B cell (primary cell): ENCODE measurements around the gene MSGN1. TPM values are rescaled to one million over a fixed set of nuclear protein-coding genes. Genes with fewer than 3 reads are reported as not detected.

Experiments used
- ATAC-seq: fragments of 200-7000 bp; cut with Tn5 transposase; one replicate; pipeline ENCODE4 v1.10.0; 2021; ENCODE audit warnings: low read depth, mild to moderate bottlenecking, moderate number of reproducible peaks, moderate library complexity
- CTCF ChIA-PET: fragments of 350-600 bp; sonication (Branson Sonifier 250); formaldehyde crosslinking; loops from one replicate; lab custom pipeline; 2021; ENCODE audit warnings: antibody characterized with exemption, inconsistent platforms; lab: Charles Lee
- POLR2A ChIA-PET: fragments of 350-600 bp; sonication (Branson Sonifier 250); formaldehyde crosslinking; loops from one replicate; lab custom pipeline; 2021; ENCODE audit warnings: antibody characterized with exemption; lab: Charles Lee
- DNase-seq: peaks from one replicate; pipeline ENCODE4 v3.0.0; 2013
- H2AFZ ChIP-seq: 2 replicates; pipeline ENCODE4 v1.6.1; 2012; ENCODE audit warnings: mild to moderate bottlenecking, low read depth, low read length; ENCODE audit not compliant: insufficient read depth, poor library complexity, severe bottlenecking
- H3K27ac ChIP-seq, 2 donors: 1 replicate in 1 of 2; 2 replicates in 1 of 2; pipeline ENCODE4 v1.5.1; 2012 to 2013; ENCODE audit warnings: low read length in 2 of 2, mild to moderate bottlenecking in 2 of 2, moderate library complexity in 1 of 2
- H3K27me3 ChIP-seq, 4 experiments: fragments of 200-600 bp in 1 of 4; sonication (generic) in 1 of 4; replicated peaks in 1 of 4; 1 replicate in 2 of 4; 2 replicates in 2 of 4; pipeline versions ENCODE4 v1.6.1 to v1.7.0; 2013 to 2016; ENCODE audit warnings: low read length in 3 of 4, mild to moderate bottlenecking in 2 of 4, mixed read lengths in 1 of 4, moderate library complexity in 1 of 4; ENCODE audit not compliant: insufficient read depth in 4 of 4, control insufficient read depth in 3 of 4; ENCODE audit errors: control extremely low read depth in 1 of 4
- H3K36me3 ChIP-seq, 2 experiments: replicated peaks in 1 of 2; 1 replicate in 1 of 2; 2 replicates in 1 of 2; pipeline versions ENCODE4 v1.6.1 to v1.7.1; 2013; ENCODE audit warnings: low read length in 1 of 2; ENCODE audit not compliant: insufficient read depth in 2 of 2, control insufficient read depth in 1 of 2; ENCODE audit errors: control extremely low read depth in 1 of 2, extremely low read depth in 1 of 2
- H3K4me1 ChIP-seq, 2 donors: fragments of 200-600 bp in 1 of 2; sonication (generic) in 1 of 2; 1 replicate in 1 of 2; 2 replicates in 1 of 2; pipeline versions ENCODE4 v1.5.1 to v1.6.1; 2013 to 2017; ENCODE audit warnings: low read length in 2 of 2; ENCODE audit not compliant: control insufficient read depth in 2 of 2, insufficient read depth in 2 of 2
- H3K4me2 ChIP-seq: replicated peaks from 2 replicates; pipeline ENCODE3; 2012; ENCODE audit warnings: mild to moderate bottlenecking, low read depth, low read length; ENCODE audit not compliant: poor library complexity, severe bottlenecking
- H3K4me3 ChIP-seq, 5 experiments: fragments of 200-600 bp in 1 of 5; sonication (generic) in 1 of 5; 1 replicate in 3 of 5; 2 replicates in 2 of 5; pipeline versions ENCODE4 v1.5.1 to v1.7.0; 2011 to 2016; ENCODE audit warnings: low read length in 4 of 5, mild to moderate bottlenecking in 4 of 5, low read depth in 2 of 5, control low read depth in 1 of 5, moderate library complexity in 1 of 5; ENCODE audit not compliant: insufficient read depth in 1 of 5; ENCODE audit errors: control extremely low read depth in 1 of 5, extremely low read depth in 1 of 5
- H3K79me2 ChIP-seq: fragments of 200-600 bp; sonication (generic); one replicate; pipeline ENCODE4 v1.6.0; 2016; ENCODE audit warnings: low read length; ENCODE audit not compliant: control insufficient read depth, insufficient read depth
- H3K9ac ChIP-seq: fragments of 200-600 bp; sonication (generic); 2 replicates; pipeline ENCODE4 v1.6.1; 2017; ENCODE audit warnings: mild to moderate bottlenecking, low read length, moderate library complexity
- H3K9me3 ChIP-seq, 3 donors: one replicate each; pipeline versions ENCODE4 v1.6.1 to v1.7.1; 2013; ENCODE audit warnings: low read length in 2 of 3; ENCODE audit not compliant: control insufficient read depth in 2 of 3, insufficient read depth in 1 of 3; ENCODE audit errors: control extremely low read depth in 1 of 3
- H4K20me1 ChIP-seq: 2 replicates; pipeline ENCODE4 v1.6.0; 2012; ENCODE audit warnings: mild to moderate bottlenecking, low read length; ENCODE audit not compliant: insufficient read depth, control insufficient read depth, poor library complexity, severe bottlenecking
- H3K27ac Mint-ChIP-seq: one replicate; pipeline ENCODE4 v1.8.0; 2021; ENCODE audit warnings: mixed read lengths
- H3K27me3 Mint-ChIP-seq: one replicate; pipeline ENCODE4 v1.8.0; 2021; ENCODE audit warnings: mixed read lengths
- H3K4me1 Mint-ChIP-seq: one replicate; pipeline ENCODE4 v1.8.0; 2021; ENCODE audit warnings: mixed read lengths
- H3K4me3 Mint-ChIP-seq: one replicate; pipeline ENCODE4 v1.8.0; 2021; ENCODE audit warnings: mixed read lengths
- H3K9me3 Mint-ChIP-seq: one replicate; pipeline ENCODE4 v1.8.0; 2022; ENCODE audit warnings: mixed read lengths; ENCODE audit not compliant: insufficient read depth
- EZH2 ChIP-seq: IDR thresholded peaks from 2 replicates; pipeline ENCODE4 v1.6.1; 2012; ENCODE audit warnings: borderline replicate concordance, low read depth, mild to moderate bottlenecking, moderate library complexity, low read length; ENCODE audit not compliant: insufficient read depth, poor library complexity, severe bottlenecking
- WGBS: methylation state at CpG from one replicate; pipeline ENCODE4 v1.1.5; 2013; ENCODE audit warnings: missing lambda C conversion rate; ENCODE audit not compliant: insufficient coverage; 5-methylcytosine and 5-hydroxymethylcytosine counted together
- intact Hi-C: fragments of 100-400 bp; cut with micrococcal nuclease; formaldehyde crosslinking; loops from one replicate; pipeline ENCODE4 v1.10.0; 2022
- polyA plus RNA-seq: library from polyadenylated mRNA; depleted of rRNA; stranded (reverse); fragments of >200 nt; gene quantifications from 2 replicates; pipeline ENCODE4 v1.2.3, GENCODE V29; 2012
- total RNA-seq, 2 donors: library from RNA; stranded (reverse); fragments of 120-200 nt in 1 of 2; gene quantifications; 1 replicate in 1 of 2; 2 replicates in 1 of 2; pipeline versions ENCODE4 v1.2.3 to v1.2.4, GENCODE V29; 2013 to 2022
- TF ChIP-seq, protein P1 (sequence below): fragments of 200-600 bp; IDR thresholded peaks from one replicate; pipeline ENCODE4 v1.8.0; 2022; ENCODE audit warnings: antibody characterized with exemption, mild to moderate bottlenecking

Gene MSGN1
- total and polyA plus RNA-seq, 2 donors (not counting 1 experiment from before 2014, with no cell fraction given), result not detected

DNA sequence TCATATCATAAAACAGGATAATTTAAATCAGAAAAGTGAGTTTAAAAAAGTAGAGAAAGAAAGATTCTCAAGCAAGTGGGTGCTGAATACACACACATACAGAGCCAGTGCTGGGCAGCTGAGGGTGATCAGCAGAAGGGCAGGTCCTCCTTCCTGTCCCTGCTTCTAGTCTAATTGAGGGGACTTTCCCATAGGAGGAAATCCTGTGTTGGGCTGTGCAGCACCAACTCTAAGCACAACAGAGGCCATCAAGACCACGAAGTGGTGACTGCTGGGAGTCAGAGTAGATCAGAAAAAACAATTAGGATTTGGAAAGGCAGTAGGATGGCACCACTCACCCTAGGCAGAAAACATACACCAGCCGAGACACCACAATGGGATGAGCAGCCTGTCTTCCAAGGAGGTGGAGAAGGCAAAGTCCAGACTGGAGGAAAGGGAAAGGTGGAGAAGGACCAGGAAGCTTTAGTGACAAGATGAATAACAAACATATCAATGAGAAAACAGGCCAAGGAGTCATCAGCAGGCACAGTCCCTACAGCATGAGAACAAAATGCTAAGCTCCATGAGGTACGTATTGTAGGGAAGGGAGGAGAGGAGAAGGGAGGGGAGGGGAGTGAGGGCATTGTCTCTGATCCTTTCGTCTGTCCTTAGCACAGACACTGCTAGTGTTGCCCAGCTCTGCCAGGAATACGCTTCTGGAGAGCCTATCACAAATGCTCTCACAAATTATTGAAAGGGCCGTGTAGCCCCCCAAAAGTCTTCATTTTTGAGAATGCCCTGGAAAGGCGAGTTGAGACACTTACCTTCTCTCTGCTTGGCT, 16.7 kb upstream of the MSGN1 start:
- no peaks in the 10 kb centered on the region for H3K27me3 Mint-ChIP-seq
- H4K20me1 ChIP-seq, result no peaks in the 10 kb centered on the region
- no peak for DNase-seq
- no peaks in the 10 kb centered on the region for H3K36me3 ChIP-seq
- H3K4me1 ChIP-seq, result peaks cover 33 to 36% of the 10 kb centered on the region in 2 donors
- no peak overlapping the region for H3K4me3 ChIP-seq
- no peak overlapping the region for H3K9ac ChIP-seq
- H3K4me1 Mint-ChIP-seq, result peaks cover 46% of the 10 kb centered on the region
- peak overlapping the region; percentile 15 for H3K4me2 ChIP-seq
- no peaks in the 10 kb centered on the region for H3K9me3 ChIP-seq
- no peak for TF ChIP-seq EZH2
- TF ChIP-seq, protein P1, sequence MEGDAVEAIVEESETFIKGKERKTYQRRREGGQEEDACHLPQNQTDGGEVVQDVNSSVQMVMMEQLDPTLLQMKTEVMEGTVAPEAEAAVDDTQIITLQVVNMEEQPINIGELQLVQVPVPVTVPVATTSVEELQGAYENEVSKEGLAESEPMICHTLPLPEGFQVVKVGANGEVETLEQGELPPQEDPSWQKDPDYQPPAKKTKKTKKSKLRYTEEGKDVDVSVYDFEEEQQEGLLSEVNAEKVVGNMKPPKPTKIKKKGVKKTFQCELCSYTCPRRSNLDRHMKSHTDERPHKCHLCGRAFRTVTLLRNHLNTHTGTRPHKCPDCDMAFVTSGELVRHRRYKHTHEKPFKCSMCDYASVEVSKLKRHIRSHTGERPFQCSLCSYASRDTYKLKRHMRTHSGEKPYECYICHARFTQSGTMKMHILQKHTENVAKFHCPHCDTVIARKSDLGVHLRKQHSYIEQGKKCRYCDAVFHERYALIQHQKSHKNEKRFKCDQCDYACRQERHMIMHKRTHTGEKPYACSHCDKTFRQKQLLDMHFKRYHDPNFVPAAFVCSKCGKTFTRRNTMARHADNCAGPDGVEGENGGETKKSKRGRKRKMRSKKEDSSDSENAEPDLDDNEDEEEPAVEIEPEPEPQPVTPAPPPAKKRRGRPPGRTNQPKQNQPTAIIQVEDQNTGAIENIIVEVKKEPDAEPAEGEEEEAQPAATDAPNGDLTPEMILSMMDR, result no peak
- H3K27ac ChIP-seq, result no peak overlapping the region
- POLR2A ChIA-PET, result no interaction called here
- intact Hi-C loops, result no loop called here
- 63% methylated on average over 4 of the region's 7 CpGs for WGBS
- CTCF ChIA-PET, result interaction anchor here (1.0 to 1.5 kb wide), 3 partner anchors 24 to 48 kb away, joined by 3 to 7 read pairs (median 4); no protein-coding TSS in a partner anchor
- H3K4me3 Mint-ChIP-seq, result peak overlapping the region; percentile 24
- ATAC-seq, result peak; percentile 33
- H3K27ac Mint-ChIP-seq, result peak overlapping the region; percentile 27
- no peaks in the 10 kb centered on the region for H3K9me3 Mint-ChIP-seq
- H2AFZ ChIP-seq, result peak overlapping the region; percentile 34
- no peaks in the 10 kb centered on the region for H3K79me2 ChIP-seq
- no peaks in the 10 kb centered on the region for H3K27me3 ChIP-seq

DNA sequence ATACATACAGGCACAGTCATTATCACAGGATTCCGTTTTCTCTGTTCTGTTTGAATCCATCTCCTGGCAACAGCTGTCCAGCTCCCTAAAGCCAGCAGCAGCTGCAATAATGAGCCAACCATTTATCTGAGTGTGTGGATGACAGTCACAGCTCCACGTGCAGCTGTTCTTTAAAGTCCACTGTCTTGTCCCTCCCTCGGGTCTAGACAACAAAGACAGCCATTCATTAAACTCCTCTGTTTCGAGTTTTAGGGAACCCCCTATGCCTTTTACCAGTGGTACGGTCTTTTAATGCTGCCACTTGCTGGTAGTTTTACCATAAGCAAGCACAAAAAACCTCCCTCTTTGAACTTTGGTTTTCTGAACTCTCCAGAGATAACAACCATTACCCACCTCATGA, 16.0 kb upstream of the MSGN1 start:
- peaks cover 40 to 43% of the 10 kb centered on the region in 2 donors for H3K4me1 ChIP-seq
- CTCF ChIA-PET, result interaction anchor here (1.0 to 1.5 kb wide), 3 partner anchors 25 to 49 kb away, joined by 3 to 7 read pairs (median 4); no protein-coding TSS in a partner anchor
- TF ChIP-seq, protein P1, result no peak
- TF ChIP-seq EZH2, result no peak

More for the DNA sequence above, 16.0 kb upstream of the MSGN1 start:
- H3K27me3 Mint-ChIP-seq, result no peaks in the 10 kb centered on the region
- no peak overlapping the region for H3K4me2 ChIP-seq
- POLR2A ChIA-PET, result interaction anchor here (0.5 kb wide), 1 partner anchor 46 kb away, joined by 3 read pairs; the partner anchor contains the start of gene GEN1
- DNase-seq (no peak), ATAC-seq (no peak)
- peak overlapping the region; percentile 51 for H3K27ac Mint-ChIP-seq
- no peaks in the 10 kb centered on the region for H3K36me3 ChIP-seq
- no peaks in the 10 kb centered on the region for H3K27me3 ChIP-seq
- no peak overlapping the region for H3K4me3 ChIP-seq
- H2AFZ ChIP-seq, result peak overlapping the region; percentile 34
- intact Hi-C loops, result no loop called here
- no peak overlapping the region for H3K27ac ChIP-seq
- H3K9me3 Mint-ChIP-seq, result no peaks in the 10 kb centered on the region
- no peaks in the 10 kb centered on the region for H3K79me2 ChIP-seq
- no peaks in the 10 kb centered on the region for H4K20me1 ChIP-seq
- no peaks in the 10 kb centered on the region for H3K9me3 ChIP-seq
- no peak overlapping the region for H3K9ac ChIP-seq
- peaks cover 54% of the 10 kb centered on the region for H3K4me1 Mint-ChIP-seq
- H3K4me3 Mint-ChIP-seq, result no peak overlapping the region
- WGBS, result 60% methylated on average over 3 of the region's 5 CpGs
